ENCODE results near the gene SLC35C1. TPM values are rescaled to one million over a fixed set of nuclear protein-coding genes. Genes with fewer than 3 reads are reported as not detected.
A peak's percentile ranks its signal among the peaks of the same experiment; 100 is the strongest.

Gene SLC35C1
- total and polyA plus RNA-seq, 9 of the 15 experiments (the other 6 are each of a cell fraction or from before 2014, with no cell fraction given) = 0.65 to 13.1 (median 2.4) TPM

DNA sequence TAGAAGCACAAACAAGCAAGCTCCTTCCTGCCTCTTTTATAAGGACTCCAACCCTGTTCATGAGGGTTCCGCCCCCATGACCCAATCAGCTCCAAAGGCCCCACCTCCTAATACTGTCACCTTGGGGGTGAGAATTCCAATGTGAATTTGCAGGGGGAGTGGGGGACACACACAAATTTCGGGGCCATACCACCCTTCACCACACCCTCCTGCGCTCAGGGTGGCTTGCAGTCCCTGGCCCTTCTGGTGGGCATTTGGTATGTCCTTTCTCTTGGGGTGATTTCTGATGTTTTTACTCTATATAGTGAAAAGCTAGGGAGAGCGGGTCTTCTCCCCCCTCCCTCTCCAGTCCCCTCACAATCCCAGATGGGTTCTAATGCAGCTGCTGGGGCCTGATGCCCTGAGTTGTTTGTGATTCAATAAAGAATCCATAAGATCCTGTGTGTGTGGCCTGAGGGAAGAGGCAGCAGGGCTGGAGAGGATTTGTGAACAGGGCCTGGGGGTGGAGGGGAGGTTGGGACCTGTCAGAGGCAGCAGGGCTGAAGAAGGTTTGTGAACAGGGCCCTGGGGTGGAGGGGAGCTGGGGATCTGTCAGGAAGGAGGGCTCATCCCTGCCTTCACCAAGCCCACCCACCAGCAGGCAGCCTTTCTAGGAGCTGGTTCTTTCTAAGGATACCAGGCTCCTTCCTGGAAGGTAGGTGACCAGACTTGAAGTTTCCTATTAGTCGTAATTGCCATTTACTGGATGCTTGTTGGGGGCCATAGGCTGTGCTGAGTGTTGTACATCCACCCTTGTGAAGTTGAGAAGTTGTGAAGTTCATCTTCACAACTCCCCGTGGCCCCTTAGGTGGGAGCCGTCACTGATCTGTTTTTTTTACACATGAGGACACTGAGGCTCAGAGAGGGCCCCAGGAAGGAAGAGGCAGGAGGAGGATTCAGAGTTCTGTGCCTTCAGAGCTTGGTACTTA lies 7.9 kb downstream of the SLC35C1 start:
- POLR2A ChIA-PET = interaction anchor here (0.6 to 1.5 kb wide), 6 partner anchors 9 to 203 kb away, joined by 3 to 6 read pairs (median 4); no protein-coding TSS in a partner anchor

More for the DNA sequence above, 7.9 kb downstream of the SLC35C1 start:
- FAIRE-seq (no peak), DNase-seq (ENCODE audit: extremely low read depth in 1 of 4, low spot score in 3 of 4) (no peak), ATAC-seq (peak; percentile 57)
- no peak overlapping the region for H3K4me3 ChIP-seq
- intact Hi-C loops (cut with micrococcal nuclease) = no loop called here
- H3K27ac ChIP-seq (ENCODE audit: extremely low read depth, low read depth, low read length) = no peak overlapping the region
- H3K36me3 ChIP-seq (ENCODE audit: control insufficient read depth, insufficient read depth, low read length) = peaks cover 42% of the 10 kb centered on the region; the same call in 2 of the 3 replicates
- CTCF ChIA-PET (ENCODE audit: low intra/inter-chr PET ratio) = no interaction called here
- WGBS (ENCODE audit: insufficient coverage, low coverage, missing lambda C conversion rate) = 62% methylated on average over 6 of the region's 7 CpGs
- H3K79me2 ChIP-seq (ENCODE audit: control insufficient read depth, insufficient read depth, low read length) = no peaks in the 10 kb centered on the region
- H3K9me1 ChIP-seq (ENCODE audit: control insufficient read depth, insufficient read depth, low read length) = no peaks in the 10 kb centered on the region
- H3K9ac ChIP-seq (ENCODE audit: insufficient read depth in 1 of 2, low read depth in 2 of 2, low read length in 2 of 2) = peak overlapping the region in 1 of 2 experiments; percentile 72; a peak in 1 of 4 replicates
- H4K20me1 ChIP-seq (replicated peaks; ENCODE audit: control insufficient read depth, insufficient read depth, low read length) = 0 out of 2 replicates have a peak, but pooled peaks cover 3% of the 10 kb centered on the region
- H3K4me1 ChIP-seq (replicated peaks in 1 of 2; ENCODE audit: control insufficient read depth in 2 of 2, insufficient read depth in 2 of 2, low read length in 2 of 2) = peaks cover 0 to 13% of the 10 kb centered on the region in 2 experiments; a peak in 3 of 5 replicates
- in situ Hi-C loops (cut with MboI) = no loop called here
- no peak overlapping the region for H3K4me2 ChIP-seq (ENCODE audit: insufficient read depth, low read length)
- TF ChIP-seq ARHGAP35 (IDR thresholded peaks at IDR 0.05; ENCODE audit: partially characterized antibody) (no peak), ZNF79 (CRISPR knock-in tag; IDR thresholded peaks at IDR 0.05; ENCODE audit: low read depth) (no peak), ETS1 (conservative IDR thresholded peaks at IDR 0.05; ENCODE audit: control insufficient read depth, low read depth, low read length) (no peak), POLR2A (conservative IDR thresholded peaks at IDR 0.05) (peak; percentile 36; the same call in 1 of the 2 replicates)
- H2AFZ ChIP-seq (ENCODE audit: low read depth, low read length) = no peak overlapping the region
- H3K27me3 ChIP-seq (ENCODE audit: control insufficient read depth in 2 of 2, insufficient read depth in 2 of 2, low read length in 2 of 2) = no peaks in the 10 kb centered on the region
- no peaks in the 10 kb centered on the region for H3K9me3 ChIP-seq (replicated peaks; ENCODE audit: control insufficient read depth, insufficient read depth, low read depth, low read length)
- BruUV-seq (replicated peaks) = no TSS peak

Measured in K562 (cell line).